GM13977 (cell line): ENCODE measurements around the gene SYT15.
"Not testable (repeated sequence)": the region's sequence is repeated elsewhere in the genome, so short reads cannot be mapped to it uniquely, and the experiment has no call there.

ENCODE experiments used
- DNase-seq: peaks from one replicate; pipeline ENCODE4 v3.0.0; 2012; ENCODE audit warnings: low spot score
- CTCF ChIP-seq: IDR thresholded peaks from 2 replicates; pipeline ENCODE4 v1.5.1; 2012; ENCODE audit warnings: mild to moderate bottlenecking, control low read depth; ENCODE audit not compliant: insufficient read depth; ENCODE audit errors: extremely low read depth, missing control alignments
- in situ Hi-C: fragments of 300-500 bp; cut with MboI; formaldehyde crosslinking; loops from one replicate; pipeline ENCODE4 v1.12.0; 2022; ENCODE audit warnings: low sequenced_read_pairs, low pct_unique_long_range_greater_than_20kb, mixed read lengths, inconsistent platforms; ENCODE audit not compliant: unreplicated experiment

Gene SYT15

GRCh38 chr10:46560381-46560780 lies 18.5 kb upstream of the SYT15 start:
- DNase-seq, result no peak
- TF ChIP-seq CTCF, result no peak
- in situ Hi-C loops, result no loop called here

GRCh38 chr10:46560952-46561351 lies 18.0 kb upstream of the SYT15 start:
- no peak for DNase-seq
- TF ChIP-seq CTCF, result no peak
- in situ Hi-C loops, result no loop called here

GRCh38 chr10:46565591-46566332 lies 13.2 kb upstream of the SYT15 start:
- in situ Hi-C loops, DNase-seq: not testable (repeated sequence)
- peak; percentile 80 for TF ChIP-seq CTCF

GRCh38 chr10:46567151-46567550 lies 11.8 kb upstream of the SYT15 start:
- DNase-seq, in situ Hi-C loops: not testable (repeated sequence)

GRCh38 chr10:46570655-46571054 lies 8.3 kb upstream of the SYT15 start:
- in situ Hi-C loops, DNase-seq: not testable (repeated sequence)

- in situ Hi-C loops, DNase-seq: not testable (repeated sequence)
Observed at GRCh38 chr10:46572765-46573164, 6.2 kb upstream of the SYT15 start.

- DNase-seq, in situ Hi-C loops: not testable (repeated sequence)
Observed at GRCh38 chr10:46573314-46573713, 5.6 kb upstream of the SYT15 start.

GRCh38 chr10:46573884-46574283 lies 5.0 kb upstream of the SYT15 start:
- DNase-seq, in situ Hi-C loops: not testable (repeated sequence)

GRCh38 chr10:46577624-46578473 lies 1.1 kb upstream of the SYT15 start:
- DNase-seq, in situ Hi-C loops: not testable (repeated sequence)

GRCh38 chr10:46579378-46579777 lies 450 bp downstream of the SYT15 start:
- in situ Hi-C loops, DNase-seq: not testable (repeated sequence)

GRCh38 chr10:46581997-46582396 lies 3.1 kb downstream of the SYT15 start:
- DNase-seq, in situ Hi-C loops: not testable (repeated sequence)

GRCh38 chr10:46582568-46582967 lies 3.6 kb downstream of the SYT15 start:
- DNase-seq, in situ Hi-C loops: not testable (repeated sequence)

GRCh38 chr10:46584196-46584595 lies 5.3 kb downstream of the SYT15 start:
- DNase-seq, in situ Hi-C loops: not testable (repeated sequence)

GRCh38 chr10:46585246-46585645 lies 6.3 kb downstream of the SYT15 start:
- DNase-seq, in situ Hi-C loops: not testable (repeated sequence)
